Midbrain (tissue), 1 donor: Measurements from ENCODE around the gene DRAP1.

Experiments used
- DNase-seq: peaks from one replicate; lab custom pipeline; 2025; lab: John Stamatoyannopoulos, UW

DRAP1 gene

GRCh38 chr11:65903715-65904114 lies 15.5 kb upstream of the DRAP1 start:
- no peak for DNase-seq

DNA sequence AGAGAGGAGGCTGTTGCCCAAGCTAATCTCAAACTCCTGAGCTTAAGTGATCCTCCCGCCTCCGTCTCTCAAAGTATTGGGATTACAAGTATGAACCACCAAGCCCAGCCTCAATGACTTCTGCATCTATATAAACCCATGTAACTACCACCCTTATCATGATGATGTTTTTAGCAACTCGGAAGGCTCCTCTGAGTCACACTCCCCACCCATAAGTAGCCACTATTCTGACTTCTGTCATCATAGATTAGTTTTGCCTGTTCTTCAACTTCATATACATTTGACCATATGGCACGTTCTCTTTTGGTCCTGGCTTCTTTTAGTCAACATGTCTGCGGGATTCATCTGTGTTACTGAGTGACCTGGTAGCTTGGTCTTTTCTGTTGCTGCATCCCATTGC lies 12.6 kb upstream of the DRAP1 start:
- no peak for DNase-seq

- DNase-seq = no peak
Measured at GRCh38 chr11:65907878-65908277, 11.3 kb upstream of the DRAP1 start.

DNA sequence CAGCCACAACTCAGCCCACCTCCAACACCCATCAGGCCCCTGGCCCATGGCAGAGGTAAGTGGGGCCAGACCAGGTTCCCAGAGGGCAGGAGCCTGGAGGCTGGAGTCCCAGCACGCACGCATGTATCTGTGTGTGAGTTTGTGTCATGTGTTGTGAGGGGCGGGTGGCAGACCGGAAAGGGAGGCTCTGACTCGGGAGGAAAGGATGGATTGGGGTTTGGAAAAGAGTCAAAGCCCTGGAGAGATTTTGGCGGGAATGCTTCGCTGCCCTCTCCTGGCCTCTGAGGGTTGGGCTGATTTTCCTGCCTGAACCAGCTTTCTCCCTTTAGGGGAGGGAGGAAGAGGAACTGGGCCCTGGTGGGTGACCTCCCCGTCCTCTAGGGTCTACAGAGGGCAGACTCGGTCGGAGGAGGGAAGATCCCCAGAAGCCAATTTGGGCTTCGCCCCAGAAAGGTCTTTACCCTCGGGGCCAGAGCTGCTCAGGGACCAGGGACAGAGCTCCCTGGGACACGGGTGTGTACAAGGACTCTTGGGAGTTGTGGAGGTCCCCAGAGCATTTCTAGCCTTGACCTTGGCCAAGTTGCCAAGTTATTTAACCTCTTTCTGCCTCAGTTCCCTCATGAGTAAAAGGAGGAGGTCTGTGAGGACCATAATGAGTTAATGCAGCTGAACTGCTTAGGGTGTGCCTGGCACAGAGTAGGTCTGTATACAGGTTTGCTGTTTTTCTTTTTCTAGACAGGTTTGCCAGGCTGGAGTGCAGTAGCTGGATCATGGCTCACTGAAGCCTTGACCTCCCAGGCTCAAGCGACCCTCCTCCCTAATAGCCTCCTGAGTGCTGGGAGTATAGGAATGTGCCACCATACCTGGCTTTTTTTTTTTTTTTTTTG lies 7.3 kb upstream of the DRAP1 start:
- DNase-seq = no peak

GRCh38 chr11:65912845-65913244 lies 6.4 kb upstream of the DRAP1 start:
- DNase-seq = no peak

GRCh38 chr11:65915101-65915820 lies 4.0 kb upstream of the DRAP1 start:
- no peak for DNase-seq

DNA sequence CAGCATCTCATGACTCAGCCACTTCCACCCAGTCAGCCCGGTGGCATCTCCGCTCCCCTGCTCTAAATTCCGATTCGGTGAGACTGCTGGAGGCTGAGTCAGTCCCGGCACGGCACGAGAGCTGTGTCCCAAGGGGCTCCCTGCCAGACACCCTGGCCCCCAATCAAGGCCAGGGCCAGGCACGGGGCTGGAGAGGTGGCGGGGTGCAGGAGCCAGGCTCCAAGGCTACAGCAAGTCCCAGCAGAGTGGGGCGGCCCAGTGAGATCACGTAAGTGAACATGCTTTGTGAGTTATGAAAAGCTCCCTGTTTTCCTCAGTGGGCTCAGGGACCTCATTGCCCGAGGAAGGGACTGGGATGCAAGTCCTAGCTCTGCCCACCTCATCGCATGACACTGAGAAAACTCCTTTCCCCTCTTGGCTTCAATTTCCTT lies 3.4 kb upstream of the DRAP1 start:
- DNase-seq = no peak

DNA sequence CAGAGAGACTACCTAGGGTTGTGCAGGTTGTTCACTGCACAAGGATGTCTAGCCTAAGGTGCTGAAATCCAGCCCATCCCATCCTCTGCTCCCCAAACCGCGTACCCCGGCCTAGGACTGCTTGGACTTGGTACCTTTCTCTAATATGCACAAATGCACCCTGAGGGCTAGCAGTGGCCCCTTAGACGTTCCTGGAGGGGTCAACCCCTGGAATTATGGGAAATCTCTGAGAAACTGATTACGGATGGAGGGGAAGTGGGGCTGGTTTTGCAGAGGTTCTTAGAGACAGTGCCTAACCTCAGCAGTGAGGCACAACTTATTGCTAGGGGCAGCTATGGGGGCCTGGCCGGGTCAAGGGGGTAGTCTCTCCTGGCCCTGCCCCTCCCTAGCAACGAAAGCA lies 2.8 kb upstream of the DRAP1 start:
- DNase-seq = no peak

GRCh38 chr11:65917077-65917433 lies 2.2 kb upstream of the DRAP1 start:
- no peak for DNase-seq

- no peak for DNase-seq
Measured at GRCh38 chr11:65917434-65918210, 1.6 kb upstream of the DRAP1 start.

- no peak for DNase-seq
Measured at GRCh38 chr11:65918211-65919140, 750 bp upstream of the DRAP1 start, which contains the start of gene C11orf68. C11orf68 (minus strand) TSS chr11:65919062; CDS start chr11:65919031, 31 bp downstream.

- no peak for DNase-seq
Measured at GRCh38 chr11:65919573-65920371, 546 bp downstream of the DRAP1 start.

DNA sequence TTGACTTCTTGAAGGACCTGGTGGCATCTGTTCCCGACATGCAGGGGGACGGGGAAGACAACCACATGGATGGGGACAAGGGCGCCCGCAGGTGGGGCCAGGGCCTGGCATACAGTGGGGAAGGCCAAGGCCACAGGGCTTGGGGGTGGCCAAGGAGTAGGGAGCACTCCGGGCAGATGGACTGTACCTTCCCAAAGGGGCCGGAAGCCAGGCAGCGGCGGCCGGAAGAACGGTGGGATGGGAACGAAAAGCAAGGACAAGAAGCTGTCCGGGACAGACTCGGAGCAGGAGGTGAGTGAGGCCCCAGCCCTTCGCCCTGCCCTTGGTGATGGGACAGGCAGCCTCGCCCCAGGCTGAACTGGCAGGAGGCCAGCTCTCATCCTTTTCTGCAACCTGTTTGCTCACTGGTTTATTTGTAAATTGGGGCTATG lies 1.2 kb downstream of the DRAP1 start:
- DNase-seq = no peak

GRCh38 chr11:65921033-65921555 lies 1.9 kb downstream of the DRAP1 start:
- DNase-seq = no peak

DNA sequence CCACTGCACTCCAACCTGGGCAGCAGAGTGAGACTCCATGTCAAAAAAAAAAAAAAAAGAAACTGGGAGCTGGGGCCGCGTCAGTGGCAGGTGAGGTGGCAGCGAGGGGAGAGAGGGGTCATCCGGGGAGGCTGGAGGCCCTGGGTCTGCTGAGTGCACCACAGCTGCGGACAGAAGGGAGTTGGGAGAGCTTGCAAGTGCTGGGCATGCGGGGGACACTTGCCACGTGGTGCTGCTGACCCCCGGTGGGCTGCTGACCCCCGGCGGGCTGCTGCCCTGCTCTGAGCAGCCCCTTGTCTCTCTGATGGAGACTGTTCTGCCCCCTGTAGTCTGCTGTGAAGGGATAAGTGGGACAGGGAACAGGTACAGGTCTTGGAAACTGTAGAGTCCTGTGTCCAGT lies 2.6 kb downstream of the DRAP1 start:
- no peak for DNase-seq

- no peak for DNase-seq
Measured at GRCh38 chr11:65922565-65922964, 3.3 kb downstream of the DRAP1 start.

DNA sequence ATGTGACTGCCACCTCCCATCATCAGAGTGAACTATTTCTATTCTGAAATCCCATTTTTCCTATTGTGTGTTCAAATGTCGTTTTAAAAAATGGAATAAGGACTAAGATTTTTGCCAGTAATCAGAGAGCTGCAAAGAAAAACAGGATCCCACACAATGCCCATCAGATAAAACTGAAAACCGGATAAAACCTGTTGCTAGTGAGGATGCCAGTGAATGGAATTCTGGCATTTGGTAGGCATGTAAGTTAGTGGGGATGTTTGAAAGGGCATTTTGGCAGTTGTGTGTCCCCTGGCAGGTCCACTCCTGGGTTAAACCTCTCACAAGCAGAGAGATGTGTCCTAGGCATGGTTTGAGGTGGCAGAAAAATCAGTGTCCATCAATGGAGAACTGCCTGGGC lies 6.2 kb downstream of the DRAP1 start:
- no peak for DNase-seq

DNA sequence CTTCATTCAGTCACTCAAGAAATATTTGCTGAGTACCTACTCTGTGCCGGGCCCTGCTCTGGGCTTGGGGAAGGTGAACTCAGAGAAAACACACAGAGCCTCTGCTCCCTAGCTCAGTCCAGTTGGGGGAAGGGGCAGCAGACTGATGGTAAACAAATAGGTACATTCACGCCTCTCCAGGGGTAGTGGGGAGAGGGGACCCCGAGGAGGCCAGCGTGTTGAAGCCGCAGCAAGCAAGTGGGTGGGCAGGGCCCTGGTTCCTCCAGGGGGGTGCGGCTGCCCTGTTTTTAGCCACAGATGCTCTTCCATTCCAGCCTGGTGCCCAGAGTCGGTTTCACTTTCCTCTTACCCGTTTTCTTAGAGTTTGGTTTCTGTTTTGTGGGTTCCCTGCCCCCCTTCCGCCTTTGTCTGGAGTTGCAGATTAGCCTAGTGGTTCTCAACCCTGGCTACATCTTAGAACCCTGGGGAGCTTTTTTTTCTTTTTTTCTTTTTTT lies 8.7 kb downstream of the DRAP1 start:
- no peak for DNase-seq

DNA sequence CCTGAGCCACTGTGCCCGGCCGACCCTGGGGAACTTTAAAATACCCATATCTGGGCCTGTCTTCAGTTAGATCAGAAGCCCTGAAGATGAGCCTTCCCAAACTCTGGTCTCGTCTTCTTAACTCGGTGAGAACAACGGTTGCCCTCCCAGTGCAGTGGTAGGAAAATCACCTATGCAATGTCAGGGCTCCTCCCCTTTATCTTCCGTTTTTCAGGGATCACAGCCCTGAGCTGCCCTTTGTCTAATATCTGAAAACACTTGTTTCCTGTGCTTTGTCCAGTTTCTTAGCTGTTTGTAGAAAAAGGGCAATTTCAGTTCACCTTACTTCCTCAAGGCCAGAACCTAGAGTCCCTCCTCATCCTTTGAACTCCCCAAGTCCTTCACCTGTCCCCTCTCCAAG lies 9.4 kb downstream of the DRAP1 start:
- no peak for DNase-seq
